T-helper 1 cell (primary cell): Measurements from ENCODE around the gene CCT2.
A peak's percentile ranks its signal among the peaks of the same experiment; 100 is the strongest.

Experiments used
- DNase-seq, 5 donors: peaks; one replicate each; pipeline ENCODE4 v3.0.0-alpha.2; 2012 to 2020
- total RNA-seq, 4 donors: gene quantifications; one replicate each; lab custom pipeline; 2026; lab: John Stamatoyannopoulos, UW

Gene CCT2
- total RNA-seq, result 110 to 145 (median 126) reads per million in 4 donors

DNA sequence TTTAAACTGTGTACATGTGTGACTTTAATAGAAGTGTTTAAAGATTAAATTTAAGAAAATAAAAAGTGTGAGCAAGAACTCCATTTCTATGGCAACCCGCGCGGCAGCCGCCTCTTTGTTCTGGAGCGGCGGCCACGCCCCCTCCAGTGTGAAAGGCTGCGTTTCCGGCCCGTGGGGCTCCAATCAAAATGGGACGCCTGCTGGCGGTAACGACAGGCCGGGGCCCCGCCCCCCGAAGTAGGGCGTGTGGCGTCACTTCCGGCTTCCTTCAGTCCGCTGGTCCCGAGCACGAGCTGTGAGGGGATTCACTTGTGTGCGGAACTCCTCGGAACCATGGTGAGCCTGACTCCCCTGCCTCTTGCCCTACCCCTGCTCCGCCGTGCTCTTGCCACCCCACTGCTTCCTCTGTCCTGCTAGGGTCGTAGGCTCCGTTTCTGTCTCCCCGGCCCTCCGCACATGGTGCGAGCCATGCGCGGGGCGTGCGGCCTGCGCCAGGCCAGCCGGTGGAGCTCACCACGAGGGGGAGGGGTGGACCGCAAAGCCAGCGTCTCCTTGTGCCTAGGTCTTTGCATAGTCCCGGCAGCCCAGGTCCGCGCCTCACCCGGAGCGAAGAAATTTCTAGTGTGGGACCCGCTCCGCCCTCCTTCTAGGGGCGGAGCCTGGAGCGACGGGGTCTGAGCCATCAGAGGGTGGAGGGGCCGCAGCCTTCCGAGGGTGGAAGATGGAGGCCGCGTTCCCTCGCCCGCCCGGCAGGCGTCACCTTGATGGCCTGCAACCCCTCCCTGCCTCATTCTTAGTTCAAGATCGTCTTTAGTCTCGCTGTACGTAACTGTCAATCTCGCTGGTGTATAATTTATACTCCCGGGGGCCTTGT lies at the start of gene CCT2:
Gene CCT2 (plus strand): TSS at position 271 of the 874 bp plus-strand sequence. CDS start 63 bp downstream, at position 334.
- peak; percentile 92 to 97 (median 96) for DNase-seq

DNA sequence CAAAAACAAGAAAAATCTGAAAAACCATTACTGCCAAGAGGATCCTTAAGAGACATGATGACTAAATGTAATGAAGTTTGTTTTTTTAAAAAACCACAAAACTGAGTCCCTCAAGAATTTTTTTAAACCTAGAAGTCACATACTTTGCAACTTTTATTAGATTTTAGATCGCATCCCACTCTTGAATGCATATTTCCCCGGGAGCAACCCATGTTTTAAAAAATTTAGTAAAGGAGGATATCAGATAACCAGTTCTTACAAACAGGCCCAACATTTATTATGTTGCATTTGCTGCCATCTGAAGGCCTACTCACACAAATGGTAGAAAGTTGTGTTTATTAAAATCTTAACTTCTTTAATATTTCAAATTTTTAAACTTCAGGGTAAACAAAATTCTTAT lies 44.3 kb upstream of the CCT2 start:
- DNase-seq, result no peak

DNA sequence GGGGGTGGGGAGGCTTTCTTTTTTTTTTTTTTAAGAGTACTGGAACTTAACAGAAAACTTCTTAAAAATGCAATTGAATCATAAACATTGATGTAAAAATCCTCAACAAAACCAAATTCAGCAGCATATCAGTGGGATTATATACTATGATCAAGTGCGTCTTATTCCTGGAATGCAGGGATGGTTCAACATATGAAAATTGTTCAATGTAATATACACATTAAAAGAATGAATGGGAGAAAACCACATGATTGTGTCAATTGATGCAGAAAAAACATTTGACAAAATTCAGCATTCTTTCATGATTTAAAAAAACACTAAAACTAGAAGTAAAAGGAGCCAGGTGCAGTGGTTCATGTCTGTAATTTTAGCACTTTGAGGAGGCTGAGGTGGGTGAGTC lies 41.2 kb upstream of the CCT2 start:
- no peak for DNase-seq

GRCh38 chr12:69545081-69545480 lies 40.2 kb upstream of the CCT2 start:
- DNase-seq, result no peak

DNA sequence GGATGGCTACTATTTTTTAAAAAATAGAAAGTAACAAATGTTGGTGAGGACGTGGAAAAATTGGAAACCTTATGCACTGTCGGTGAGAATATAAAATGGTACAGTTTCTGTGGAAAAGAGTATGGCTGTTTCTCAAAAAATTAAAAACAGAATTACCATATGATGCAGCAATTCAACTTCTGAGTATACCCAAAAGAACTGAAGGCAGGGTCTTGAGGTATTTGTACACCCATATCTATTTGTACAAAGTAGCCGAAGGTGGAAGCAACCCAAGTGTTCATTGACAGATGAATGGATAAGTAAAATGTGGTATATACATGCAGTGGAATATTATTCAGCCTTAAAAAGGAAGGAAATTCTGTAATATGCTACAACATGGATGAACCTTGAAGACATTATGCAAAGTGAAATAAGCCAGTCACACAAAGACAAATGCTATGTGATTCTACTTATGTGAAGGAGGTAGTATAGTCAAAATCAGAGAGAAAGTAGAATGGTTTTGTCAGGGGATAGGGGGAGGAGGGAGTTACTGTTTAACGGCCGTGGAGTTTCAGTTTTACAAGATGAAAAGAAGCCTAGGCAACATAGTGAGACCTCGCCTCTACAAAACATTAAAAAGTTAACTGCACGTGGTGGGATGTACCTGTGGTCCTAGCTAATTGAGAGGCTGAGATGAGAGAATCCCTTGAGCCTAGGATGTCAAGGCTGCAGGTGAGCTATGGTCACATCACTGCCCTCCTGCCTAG lies 38.4 kb upstream of the CCT2 start:
- DNase-seq, result peak in 1 of 5 donors; percentile 46

- DNase-seq, result no peak
Observed at GRCh38 chr12:69548687-69549086, 36.6 kb upstream of the CCT2 start.

DNA sequence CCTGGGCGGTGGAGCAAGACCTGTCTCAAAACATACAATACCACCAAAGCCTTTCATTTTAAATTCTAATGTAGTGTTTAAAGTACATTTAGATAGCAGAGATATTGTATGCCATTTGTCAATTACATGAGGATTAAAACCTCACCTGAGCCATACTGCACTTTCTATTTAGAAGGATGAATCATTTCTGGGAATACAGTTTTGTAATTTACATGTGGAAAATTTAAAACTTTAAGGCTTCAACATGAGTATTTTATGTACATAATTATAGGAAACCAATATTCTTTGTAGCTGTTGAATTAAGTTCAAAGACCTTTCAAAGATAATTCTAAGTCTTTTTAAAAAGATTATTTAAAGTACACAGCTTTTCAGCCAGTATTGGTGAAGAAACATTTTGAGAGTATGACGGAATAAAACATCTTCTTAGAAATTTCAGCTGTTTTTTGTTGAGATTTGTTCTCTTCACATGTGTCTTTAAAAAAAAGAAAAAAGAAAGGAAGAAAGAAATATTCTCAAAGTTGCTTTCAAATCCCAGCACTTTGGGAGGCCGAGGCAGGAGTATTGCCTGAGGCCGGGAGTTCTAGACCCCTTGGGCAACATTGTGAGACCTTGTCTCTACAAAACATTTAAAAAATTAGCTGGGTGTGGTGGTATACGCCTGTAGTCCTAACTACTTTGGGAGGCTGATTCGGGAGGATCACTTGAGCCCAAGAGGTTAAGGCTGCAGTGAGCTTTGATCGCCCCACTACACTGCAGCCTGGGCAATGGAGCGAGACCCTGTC lies 34.5 kb upstream of the CCT2 start:
- no peak for DNase-seq

DNA sequence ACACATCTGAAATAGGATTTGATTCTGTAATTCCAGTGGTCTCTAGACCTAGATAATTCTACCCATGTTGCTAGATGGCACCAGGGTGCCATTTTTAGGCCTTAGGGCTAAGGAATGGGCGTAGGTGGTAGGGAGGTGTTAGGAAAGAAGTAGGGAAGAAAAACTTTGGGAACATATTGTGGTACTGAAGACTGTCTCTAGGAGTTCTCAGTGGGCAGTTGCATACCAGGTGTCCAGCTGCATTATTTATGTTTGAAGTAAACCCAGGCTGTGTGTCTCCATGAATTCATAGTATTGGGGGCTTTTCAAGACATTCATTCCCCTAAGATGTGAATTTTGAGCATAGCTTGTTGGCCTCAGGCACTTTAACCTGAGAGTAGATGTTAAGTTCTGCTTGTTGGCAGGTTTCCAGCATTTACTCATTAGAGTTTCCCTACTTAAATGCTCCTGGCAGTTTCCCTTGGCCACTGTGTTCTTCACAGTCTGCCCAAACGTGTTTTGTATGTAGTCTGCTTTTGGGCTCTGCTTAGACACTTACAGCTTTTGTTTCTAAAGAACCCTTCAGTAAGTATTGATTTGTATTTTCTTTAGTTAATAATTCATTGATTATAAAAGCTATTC lies 31.5 kb upstream of the CCT2 start:
- no peak for DNase-seq

- DNase-seq, result no peak
Observed at GRCh38 chr12:69555461-69555860, 29.8 kb upstream of the CCT2 start.

- no peak for DNase-seq
Observed at GRCh38 chr12:69556383-69556782, 28.9 kb upstream of the CCT2 start.

DNA sequence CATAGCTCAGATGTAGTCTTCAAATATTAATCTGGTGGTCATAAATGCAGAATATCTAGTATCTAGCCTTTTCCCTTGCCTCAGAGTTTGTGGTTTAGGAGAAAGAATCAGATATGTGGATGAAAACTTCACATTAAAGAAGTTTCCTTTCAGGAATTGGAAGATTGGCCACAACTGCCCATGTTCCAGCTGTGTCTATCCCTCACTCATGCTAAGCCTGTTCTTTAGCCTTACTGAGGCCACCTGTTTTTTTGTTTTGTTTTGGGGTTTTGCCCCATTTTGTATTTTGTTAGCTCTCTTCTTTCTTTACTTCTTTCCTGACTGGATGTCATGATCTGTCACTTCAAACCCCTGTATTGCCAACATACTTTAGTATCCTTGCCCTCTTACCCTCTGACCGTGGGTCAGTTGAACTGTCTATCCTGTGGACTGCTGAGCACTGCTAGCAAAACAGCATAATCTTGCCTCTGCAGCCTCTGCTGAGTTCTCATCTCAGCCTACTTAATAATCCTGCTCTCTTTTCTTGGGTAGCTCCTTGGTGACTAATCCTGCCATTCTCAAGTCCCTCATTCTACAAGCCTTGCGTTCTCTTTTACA lies 22.0 kb upstream of the CCT2 start:
- no peak for DNase-seq

- no peak for DNase-seq
Observed at GRCh38 chr12:69566603-69567002, 18.7 kb upstream of the CCT2 start.

GRCh38 chr12:69569236-69569635 lies 16.0 kb upstream of the CCT2 start:
- DNase-seq, result no peak

DNA sequence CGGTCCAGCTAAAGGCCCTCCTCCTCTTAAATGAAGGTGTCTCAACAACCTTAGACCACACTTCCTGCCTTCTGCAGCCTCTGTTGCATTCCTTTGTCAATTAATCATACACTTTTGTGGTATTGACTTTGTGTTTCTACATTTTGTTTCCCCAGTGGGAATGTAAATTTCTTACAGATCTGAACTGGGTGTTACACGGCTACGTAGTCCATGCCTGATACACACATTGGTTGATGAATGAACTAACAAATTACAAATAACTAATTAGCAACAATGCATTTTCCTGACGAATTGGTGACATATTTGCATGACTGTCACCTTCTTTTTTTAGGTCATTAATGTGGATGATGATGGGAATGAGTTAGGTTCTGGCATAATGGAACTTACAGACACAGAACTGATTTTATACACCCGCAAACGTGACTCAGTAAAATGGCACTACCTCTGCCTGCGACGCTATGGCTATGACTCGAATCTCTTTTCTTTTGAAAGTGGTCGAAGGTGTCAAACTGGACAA lies 15.2 kb upstream of the CCT2 start:
- DNase-seq, result no peak

DNA sequence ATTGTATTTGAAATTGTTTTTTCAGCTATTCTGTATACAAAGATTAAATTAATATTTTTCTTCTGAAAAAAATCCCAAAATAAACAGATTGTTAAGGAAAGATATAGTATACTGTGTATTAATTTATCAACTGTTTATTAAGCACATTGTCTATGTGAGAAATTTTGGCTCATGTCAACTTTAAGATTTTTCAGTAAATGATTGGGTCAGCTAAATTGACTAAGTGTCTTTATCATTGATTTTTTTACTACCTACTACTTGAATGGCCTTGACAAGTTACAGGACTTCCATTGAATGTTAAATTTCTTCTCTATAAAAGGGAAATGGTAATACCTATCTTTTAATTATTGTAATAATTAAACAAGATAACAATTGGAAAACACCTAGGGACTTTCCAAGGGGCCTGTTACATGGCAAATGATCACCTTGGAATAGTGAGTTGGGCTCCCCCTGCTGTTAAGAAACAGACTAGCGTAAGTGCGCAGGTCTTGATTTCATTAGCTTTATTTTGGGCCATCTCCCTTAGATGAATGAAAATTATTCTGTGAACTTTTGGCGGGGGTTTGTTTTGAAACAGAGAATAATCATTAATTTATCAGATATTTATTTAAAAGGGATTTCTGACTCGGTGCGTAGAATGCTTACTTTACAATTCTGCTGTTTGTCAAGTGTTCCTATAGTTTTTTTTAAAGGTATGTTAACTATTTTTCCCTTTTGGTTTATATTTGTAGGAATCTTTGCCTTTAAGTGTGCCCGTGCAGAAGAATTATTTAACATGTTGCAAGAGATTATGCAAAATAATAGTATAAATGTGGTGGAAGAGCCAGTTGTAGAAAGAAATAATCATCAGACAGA lies 14.5 kb upstream of the CCT2 start:
- peak; percentile 17 to 48 (median 38) for DNase-seq

- no peak for DNase-seq
Observed at GRCh38 chr12:69575346-69575745, 9.9 kb upstream of the CCT2 start.

DNA sequence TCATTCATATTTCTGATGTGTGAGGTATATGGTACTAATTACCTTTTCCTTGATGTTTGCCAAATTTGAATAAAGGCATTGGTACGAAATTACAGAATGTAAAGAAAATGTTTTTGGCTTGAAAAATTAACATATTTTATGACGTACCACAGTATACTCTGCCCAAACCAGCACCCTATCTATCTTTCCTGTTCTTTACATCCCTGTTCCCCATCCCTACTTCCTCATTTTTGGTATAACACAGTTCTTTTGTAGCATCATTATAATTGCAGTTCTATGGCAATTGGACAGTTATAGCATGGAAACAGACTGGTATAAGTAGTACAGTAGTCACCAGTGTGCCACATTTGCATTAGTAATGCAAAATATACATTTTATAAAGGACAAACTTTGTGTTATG lies 7.0 kb upstream of the CCT2 start:
- DNase-seq, result no peak

DNA sequence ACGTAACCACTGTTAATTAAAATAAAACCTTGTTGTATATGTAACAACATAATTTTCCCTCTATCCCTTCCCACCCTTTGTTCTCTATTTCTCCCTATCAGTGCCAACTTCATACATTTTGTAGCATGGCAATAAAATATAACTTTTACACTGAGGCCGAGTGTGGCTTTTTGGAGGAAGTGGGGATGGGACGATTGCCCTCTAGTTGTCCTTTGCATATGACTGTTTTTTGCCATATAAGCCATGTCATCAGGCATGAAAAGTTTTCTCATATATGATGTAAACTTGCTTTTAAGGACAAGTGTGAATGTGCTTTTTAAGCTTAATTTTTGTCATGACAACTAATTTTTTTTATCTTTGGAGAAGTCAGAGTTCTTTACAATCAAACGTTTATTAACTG lies 6.2 kb upstream of the CCT2 start:
- DNase-seq, result no peak

DNA sequence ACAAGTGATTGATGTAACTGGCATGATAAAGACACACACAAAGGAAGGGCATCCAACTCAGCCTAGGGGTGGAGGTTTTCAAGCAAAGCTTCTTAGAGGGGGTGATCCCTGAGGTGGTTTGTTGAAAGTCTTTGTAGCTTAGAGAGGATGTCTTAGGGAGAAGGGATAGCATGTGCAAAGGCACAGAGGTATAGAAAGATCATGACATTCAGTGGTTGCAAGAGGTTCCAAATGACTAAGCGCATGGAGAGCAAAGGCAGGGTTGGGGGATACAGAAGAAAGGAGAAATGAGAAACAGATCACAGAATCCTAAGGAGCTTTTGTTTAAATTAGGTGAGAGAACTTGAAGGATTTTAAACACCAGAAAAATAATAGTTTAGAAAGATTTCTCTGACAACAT lies 5.2 kb upstream of the CCT2 start:
- DNase-seq, result no peak

DNA sequence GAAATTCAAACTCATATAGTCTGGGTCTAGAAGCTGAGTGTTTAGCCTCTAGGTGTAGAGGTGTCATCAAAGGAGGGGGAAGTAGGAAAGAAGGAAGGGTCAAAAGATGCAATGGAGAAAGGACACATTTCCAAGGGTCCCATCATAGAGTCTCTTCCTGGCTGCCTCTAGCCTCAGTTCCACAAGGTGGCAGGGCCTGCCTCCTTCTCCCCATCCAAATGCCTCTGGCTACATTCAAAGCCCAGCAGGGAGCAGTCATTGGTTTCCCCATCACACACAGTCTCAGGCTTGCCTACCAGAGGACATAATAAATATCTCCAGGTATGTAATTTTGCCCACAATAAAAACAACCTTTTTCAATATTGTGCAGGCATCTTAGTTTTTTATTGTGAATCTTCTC lies 2.1 kb upstream of the CCT2 start:
- no peak for DNase-seq

- no peak for DNase-seq
Observed at GRCh38 chr12:69588527-69588926, 3.3 kb downstream of the CCT2 start.
